Spleen (tissue), 11 donors: Measurements from ENCODE around the gene OR10D3. TPM values are rescaled to one million over a fixed set of nuclear protein-coding genes. Genes with fewer than 3 reads are reported as not detected.

Source experiments
- DNase-seq: peaks from one replicate; pipeline ENCODE4 v3.0.0-alpha.2; 2020
- H3K27ac ChIP-seq, 8 donors: fragments of 200-600 bp; sonication (generic) in 7 of 8; 1 replicate in 4 of 8; 2 replicates in 4 of 8; pipeline versions ENCODE4 v1.5.0 to v1.8.0; 2016 to 2021; ENCODE audit warnings: inconsistent platforms in 4 of 8, mild to moderate bottlenecking in 4 of 8, moderate library complexity in 1 of 8
- H3K27me3 ChIP-seq, 7 donors: fragments of 200-600 bp; sonication (generic) in 6 of 7; replicated peaks in 1 of 7; 1 replicate in 4 of 7; 2 replicates in 3 of 7; pipeline versions ENCODE4 v1.5.0 to v1.8.0; 2016 to 2021; ENCODE audit warnings: inconsistent platforms in 3 of 7, mild to moderate bottlenecking in 1 of 7
- H3K36me3 ChIP-seq, 6 donors: fragments of 200-600 bp; sonication (generic) in 5 of 6; 1 replicate in 4 of 6; 2 replicates in 2 of 6; pipeline versions ENCODE4 v1.5.0 to v1.8.0; 2016 to 2021; ENCODE audit warnings: inconsistent platforms in 2 of 6
- H3K4me1 ChIP-seq, 6 donors: fragments of 200-600 bp; sonication (generic) in 5 of 6; 1 replicate in 3 of 6; 2 replicates in 3 of 6; pipeline versions ENCODE4 v1.5.0 to v1.8.0; 2016 to 2021; ENCODE audit warnings: inconsistent platforms in 3 of 6
- H3K4me3 ChIP-seq, 8 donors: fragments of 200-600 bp; sonication (generic) in 7 of 8; 1 replicate in 4 of 8; 2 replicates in 4 of 8; pipeline versions ENCODE4 v1.5.0 to v1.8.0; 2016 to 2021; ENCODE audit warnings: inconsistent platforms in 4 of 8, mild to moderate bottlenecking in 4 of 8, moderate library complexity in 2 of 8
- H3K9me3 ChIP-seq, 8 donors: fragments of 200-600 bp; sonication (generic) in 7 of 8; 1 replicate in 4 of 8; 2 replicates in 4 of 8; pipeline versions ENCODE4 v1.5.0 to v1.8.0; 2016 to 2021; ENCODE audit warnings: inconsistent platforms in 4 of 8
- POLR2A ChIP-seq, 3 donors: fragments of 450-650 bp; IDR thresholded peaks; one replicate each; pipeline ENCODE4 v1.5.1; 2017; ENCODE audit warnings: antibody characterized with exemption in 3 of 3, mild to moderate bottlenecking in 1 of 3
- POLR2AphosphoS5 ChIP-seq, 3 donors: sonication (generic); formaldehyde crosslinking; IDR thresholded peaks; one replicate each; pipeline ENCODE4 v1.5.1; 2017; ENCODE audit warnings: antibody characterized with exemption in 3 of 3
- WGBS, 5 donors: extraction: QIAGEN DNeasy Blood & Tissue Kit in 3 of 5; methylation state at CpG; one replicate each; pipeline versions ENCODE4 v1.1.5 to v1.1.7; 2013 to 2018; 5-methylcytosine and 5-hydroxymethylcytosine counted together
- intact Hi-C: fragments of 100-400 bp; cut with DNase I; formaldehyde crosslinking; loops from one replicate; pipeline ENCODE4 v1.15.0; 2023; ENCODE audit warnings: low total_unique reads
- polyA plus RNA-seq, 3 donors: library from polyadenylated mRNA; stranded (reverse); fragments of 200-250 nt; gene quantifications; one replicate each; pipeline ENCODE4 v1.2.1, GENCODE V29; 2013
- total RNA-seq, 7 donors: library from RNA; depleted of rRNA in 3 of 7; stranded (reverse); fragments of >200 nt in 3 of 7; fragmentation: NEBNext Ultra II Directional in 4 of 7; extraction: Animal tissue kit (Norgen Biotek cat#: 25700) in 4 of 7; gene quantifications; one replicate each; pipeline versions ENCODE4 v1.1.0 to v1.2.1, GENCODE V29; 2016 to 2021
- TF ChIP-seq, protein P1 (sequence below), 11 experiments: fragments of 200-600 bp in 7 of 11; fragments of 450-650 bp in 4 of 11; sonication (generic) in 4 of 11; IDR thresholded peaks in 8 of 11; conservative IDR thresholded peaks in 3 of 11; 1 replicate in 7 of 11; 2 replicates in 4 of 11; pipeline versions ENCODE4 v1.4.0 to v1.8.0; 2016 to 2021; ENCODE audit warnings: antibody characterized with exemption in 11 of 11, inconsistent platforms in 4 of 11, mild to moderate bottlenecking in 1 of 11
- donor health status: healthy with polysubstance abuse.
- donor health status: DM: no; HTN: no; CAD: no; lungs with moderate emphysema.
- donor health status: DM: no; HTN: no; CAD: no.
- donor health status: Bipolar disorder and iron deficiency.
- donor health status: healthy.
- donor health status: DM: no; HTN: no; CAD: no.
- donor health status: DM: yes; HTN: yes; CAD: no.

Gene OR10D3
- total and polyA plus RNA-seq, 10 donors = not detected

DNA sequence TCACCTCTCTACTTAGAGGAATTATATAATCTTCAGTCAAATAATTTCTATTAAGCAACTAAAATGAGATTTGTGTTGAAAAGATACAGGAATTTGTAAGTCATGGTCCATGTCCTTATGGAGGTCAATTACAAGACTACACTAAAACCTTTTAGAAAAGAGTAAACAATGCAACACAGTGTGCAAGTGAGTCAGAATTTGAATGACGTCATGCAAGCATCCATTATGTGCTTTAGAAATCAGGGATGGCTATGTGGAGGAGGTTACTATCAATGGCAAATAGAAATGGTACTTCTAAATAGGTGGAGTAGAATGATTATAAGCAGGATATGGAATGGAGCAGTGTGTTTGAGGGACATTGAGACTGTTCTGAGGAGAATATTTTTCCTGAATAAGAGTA, 16.6 kb downstream of the OR10D3 start:
- DNase-seq = no peak
- Histone ChIP-seq H3K9me3 (no peaks in the 10 kb centered on the region), H3K27ac (no peak overlapping the region), H3K4me1 (no peaks in the 10 kb centered on the region), H3K4me3 (no peak overlapping the region), H3K36me3 (no peaks in the 10 kb centered on the region), H3K27me3 (peaks cover 0 to 6% (median 0%) of the 10 kb centered on the region in 7 donors)
- TF ChIP-seq, protein P1, sequence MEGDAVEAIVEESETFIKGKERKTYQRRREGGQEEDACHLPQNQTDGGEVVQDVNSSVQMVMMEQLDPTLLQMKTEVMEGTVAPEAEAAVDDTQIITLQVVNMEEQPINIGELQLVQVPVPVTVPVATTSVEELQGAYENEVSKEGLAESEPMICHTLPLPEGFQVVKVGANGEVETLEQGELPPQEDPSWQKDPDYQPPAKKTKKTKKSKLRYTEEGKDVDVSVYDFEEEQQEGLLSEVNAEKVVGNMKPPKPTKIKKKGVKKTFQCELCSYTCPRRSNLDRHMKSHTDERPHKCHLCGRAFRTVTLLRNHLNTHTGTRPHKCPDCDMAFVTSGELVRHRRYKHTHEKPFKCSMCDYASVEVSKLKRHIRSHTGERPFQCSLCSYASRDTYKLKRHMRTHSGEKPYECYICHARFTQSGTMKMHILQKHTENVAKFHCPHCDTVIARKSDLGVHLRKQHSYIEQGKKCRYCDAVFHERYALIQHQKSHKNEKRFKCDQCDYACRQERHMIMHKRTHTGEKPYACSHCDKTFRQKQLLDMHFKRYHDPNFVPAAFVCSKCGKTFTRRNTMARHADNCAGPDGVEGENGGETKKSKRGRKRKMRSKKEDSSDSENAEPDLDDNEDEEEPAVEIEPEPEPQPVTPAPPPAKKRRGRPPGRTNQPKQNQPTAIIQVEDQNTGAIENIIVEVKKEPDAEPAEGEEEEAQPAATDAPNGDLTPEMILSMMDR (IDR thresholded peaks at IDR 0.05 in 8 of 11, conservative IDR thresholded peaks at IDR 0.05 in 3 of 11) = no peak
- TF ChIP-seq POLR2A (IDR thresholded peaks at IDR 0.05) (no peak), POLR2AphosphoS5 (IDR thresholded peaks at IDR 0.05) (no peak)
- WGBS, 5 donors = 56 to 74% (median 66%) methylated on average over 1 of the region's 1 CpG
- intact Hi-C loops = no loop called here

DNA sequence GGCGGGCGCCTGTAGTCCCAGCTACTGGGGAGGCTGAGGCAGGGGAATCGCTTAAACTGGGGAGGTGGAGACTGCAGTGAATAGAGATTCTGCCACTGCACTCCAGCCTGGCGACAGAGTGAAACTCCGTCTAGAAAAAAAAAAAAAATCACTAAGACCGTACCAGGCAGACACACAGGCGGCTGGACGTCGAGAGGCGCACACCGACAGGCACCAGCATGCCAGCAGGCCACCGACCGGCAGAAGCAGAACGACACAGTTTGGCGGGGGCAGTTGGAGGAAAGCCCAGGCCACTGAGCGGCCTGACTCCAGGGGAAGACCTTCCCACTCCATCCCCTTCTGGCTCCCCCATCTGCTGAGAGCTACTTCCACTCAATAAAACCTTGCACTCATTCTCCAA, 17.5 kb downstream of the OR10D3 start:
- no peak for DNase-seq
- intact Hi-C loops = no loop called here
- WGBS, 5 donors = 91 to 98% (median 95%) methylated on average over 16 of the region's 16 CpGs

DNA sequence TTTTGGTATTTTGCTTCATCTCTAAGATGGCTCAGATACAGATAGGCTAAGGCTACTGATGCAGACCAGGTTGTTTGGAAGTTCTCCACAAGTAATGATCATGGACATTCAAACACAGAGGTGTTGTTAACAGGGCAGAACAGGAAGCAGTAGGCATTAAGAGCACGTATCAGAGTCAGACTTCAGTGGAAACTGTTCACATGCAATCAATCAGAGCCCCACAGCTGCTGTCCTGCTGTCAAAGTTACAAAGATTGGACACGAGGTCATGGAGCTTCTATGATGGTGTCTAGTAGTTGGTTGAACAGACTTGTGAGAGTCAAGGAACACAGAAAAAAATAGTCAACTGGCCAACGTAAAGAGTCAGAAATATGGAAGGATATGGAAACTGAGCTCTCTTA, 19.8 kb downstream of the OR10D3 start:
- no peak for TF ChIP-seq POLR2AphosphoS5 (IDR thresholded peaks at IDR 0.05)
- H3K27ac ChIP-seq = no peak overlapping the region
- no peaks in the 10 kb centered on the region for H3K36me3 ChIP-seq
- DNase-seq = no peak
- peaks cover 0 to 6% (median 0%) of the 10 kb centered on the region in 7 donors for H3K27me3 ChIP-seq
- 46 to 62% (median 56%) methylated on average over 3 of the region's 3 CpGs for WGBS, 5 donors
- intact Hi-C loops = no loop called here
- H3K4me1 ChIP-seq = no peaks in the 10 kb centered on the region
- no peaks in the 10 kb centered on the region for H3K9me3 ChIP-seq
- H3K4me3 ChIP-seq = no peak overlapping the region

More for the DNA sequence above, 17.5 kb downstream of the OR10D3 start:
- H3K36me3 ChIP-seq = no peaks in the 10 kb centered on the region
- TF ChIP-seq POLR2AphosphoS5 (IDR thresholded peaks at IDR 0.05) (no peak), POLR2A (IDR thresholded peaks at IDR 0.05) (no peak)
- TF ChIP-seq, protein P1 (IDR thresholded peaks at IDR 0.05 in 8 of 11, conservative IDR thresholded peaks at IDR 0.05 in 3 of 11) = no peak
- no peaks in the 10 kb centered on the region for H3K4me1 ChIP-seq
- no peak overlapping the region for H3K27ac ChIP-seq
- no peaks in the 10 kb centered on the region for H3K9me3 ChIP-seq
- no peak overlapping the region for H3K4me3 ChIP-seq
- peaks cover 0 to 6% (median 0%) of the 10 kb centered on the region in 7 donors for H3K27me3 ChIP-seq

DNA sequence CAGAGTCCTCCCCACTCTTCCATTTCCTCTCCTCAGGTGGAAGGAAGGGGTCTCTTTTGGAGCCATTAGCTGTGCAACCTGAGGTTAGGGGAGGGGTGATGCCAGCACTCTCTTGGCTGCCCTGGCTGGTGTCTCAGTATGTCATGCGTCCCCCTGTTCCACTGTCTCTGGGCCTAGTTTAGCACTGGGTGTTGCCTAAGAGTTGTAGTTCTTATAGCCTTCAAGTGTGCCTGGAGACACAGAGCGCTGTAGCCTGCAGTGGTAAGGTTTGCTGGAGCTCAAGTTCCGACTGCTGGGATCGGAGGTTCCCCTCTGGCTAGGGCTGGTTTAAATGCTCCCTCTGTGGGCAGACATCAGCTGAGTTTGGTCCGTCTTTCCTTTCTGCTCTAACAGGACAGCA, 20.9 kb downstream of the OR10D3 start:
- intact Hi-C loops = no loop called here
- no peak overlapping the region for H3K4me3 ChIP-seq
- no peak overlapping the region for H3K27ac ChIP-seq
- no peaks in the 10 kb centered on the region for H3K27me3 ChIP-seq
- no peaks in the 10 kb centered on the region for H3K9me3 ChIP-seq
- no peaks in the 10 kb centered on the region for H3K4me1 ChIP-seq
- WGBS, 5 donors = 89 to 100% (median 92%) methylated on average over 2 to 5 of the region's 5 CpGs
- TF ChIP-seq POLR2AphosphoS5 (IDR thresholded peaks at IDR 0.05) (no peak), POLR2A (IDR thresholded peaks at IDR 0.05) (no peak)
- TF ChIP-seq, protein P1 (IDR thresholded peaks at IDR 0.05 in 8 of 11, conservative IDR thresholded peaks at IDR 0.05 in 3 of 11) = no peak
- no peaks in the 10 kb centered on the region for H3K36me3 ChIP-seq
- no peak for DNase-seq
